Measurements from ENCODE around the gene SLC2A6. TPM values are rescaled to one million over a fixed set of nuclear protein-coding genes. Genes with fewer than 3 reads are reported as not detected.

Gene SLC2A6, protein sequence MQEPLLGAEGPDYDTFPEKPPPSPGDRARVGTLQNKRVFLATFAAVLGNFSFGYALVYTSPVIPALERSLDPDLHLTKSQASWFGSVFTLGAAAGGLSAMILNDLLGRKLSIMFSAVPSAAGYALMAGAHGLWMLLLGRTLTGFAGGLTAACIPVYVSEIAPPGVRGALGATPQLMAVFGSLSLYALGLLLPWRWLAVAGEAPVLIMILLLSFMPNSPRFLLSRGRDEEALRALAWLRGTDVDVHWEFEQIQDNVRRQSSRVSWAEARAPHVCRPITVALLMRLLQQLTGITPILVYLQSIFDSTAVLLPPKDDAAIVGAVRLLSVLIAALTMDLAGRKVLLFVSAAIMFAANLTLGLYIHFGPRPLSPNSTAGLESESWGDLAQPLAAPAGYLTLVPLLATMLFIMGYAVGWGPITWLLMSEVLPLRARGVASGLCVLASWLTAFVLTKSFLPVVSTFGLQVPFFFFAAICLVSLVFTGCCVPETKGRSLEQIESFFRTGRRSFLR
- total RNA-seq: 4.1 and 4.6 TPM in 2 replicates

DNA sequence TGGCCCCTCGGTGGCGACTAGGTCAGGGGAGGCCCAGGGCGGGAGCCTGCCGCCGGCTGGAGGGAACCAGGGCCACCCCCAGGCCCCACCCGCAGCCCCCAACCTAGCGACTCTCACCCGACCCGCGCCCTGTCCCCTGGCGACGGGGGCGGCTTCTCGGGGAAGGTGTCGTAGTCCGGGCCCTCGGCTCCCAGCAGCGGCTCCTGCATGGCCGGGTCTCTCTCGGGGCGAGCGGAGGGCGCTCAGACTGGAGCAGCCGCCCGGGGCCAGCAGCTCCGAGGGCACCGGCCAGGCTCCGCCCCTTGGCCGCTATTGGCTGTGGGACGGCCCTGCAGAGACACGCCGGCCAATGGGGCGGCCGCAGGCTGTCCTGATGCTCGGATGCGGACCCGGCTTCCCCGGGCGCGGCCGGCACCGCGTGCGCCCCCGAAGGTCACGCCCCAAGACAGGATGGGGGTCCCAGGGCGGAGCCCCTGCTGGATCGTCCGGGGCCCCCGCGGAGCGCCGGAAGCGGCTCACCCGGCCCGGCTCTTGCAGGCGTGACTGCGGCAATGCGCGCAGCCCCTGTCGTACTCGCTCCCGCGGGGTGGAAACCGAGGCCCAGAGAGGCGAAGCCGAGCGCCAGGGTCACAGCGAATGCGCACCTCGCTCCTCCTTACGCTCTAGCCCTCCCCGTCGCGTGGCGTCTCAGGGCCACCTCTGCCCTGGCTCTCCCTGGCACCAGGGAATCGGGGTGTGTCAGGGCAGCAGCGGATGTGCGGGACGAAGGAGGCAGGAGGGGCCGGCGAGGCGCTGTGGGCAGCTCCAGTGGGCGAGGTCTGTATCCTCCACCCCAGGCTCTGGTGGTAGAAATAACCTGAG lies at the start of gene SLC2A6:
SLC2A6 (minus strand) TSS at position 249 of the 861 bp plus-strand sequence; CDS start at position 209, 40 bp downstream.
- Mint-ChIP-seq H3K4me3 (peak within 1 kb of the TSS; percentile 79), H3K36me3 (ENCODE audit: low read depth) (no peaks in the 10 kb centered on the region), H3K9me3 (no peaks in the 10 kb centered on the region), H3K27ac (no peak within 1 kb of the TSS), H3K4me1 (ENCODE audit: low read depth) (peaks cover 6% of the 10 kb centered on the region), H3K27me3 (ENCODE audit: insufficient read depth) (peaks cover 13% of the 10 kb centered on the region)
- DNase-seq (ENCODE audit: low spot score): peak; percentile 82
- intact Hi-C loops (cut with micrococcal nuclease): loop anchor here (1.0 to 2.0 kb wide), 3 partner anchors 20 to 108 kb away; partner anchors contain the start of gene CACFD1

DNA sequence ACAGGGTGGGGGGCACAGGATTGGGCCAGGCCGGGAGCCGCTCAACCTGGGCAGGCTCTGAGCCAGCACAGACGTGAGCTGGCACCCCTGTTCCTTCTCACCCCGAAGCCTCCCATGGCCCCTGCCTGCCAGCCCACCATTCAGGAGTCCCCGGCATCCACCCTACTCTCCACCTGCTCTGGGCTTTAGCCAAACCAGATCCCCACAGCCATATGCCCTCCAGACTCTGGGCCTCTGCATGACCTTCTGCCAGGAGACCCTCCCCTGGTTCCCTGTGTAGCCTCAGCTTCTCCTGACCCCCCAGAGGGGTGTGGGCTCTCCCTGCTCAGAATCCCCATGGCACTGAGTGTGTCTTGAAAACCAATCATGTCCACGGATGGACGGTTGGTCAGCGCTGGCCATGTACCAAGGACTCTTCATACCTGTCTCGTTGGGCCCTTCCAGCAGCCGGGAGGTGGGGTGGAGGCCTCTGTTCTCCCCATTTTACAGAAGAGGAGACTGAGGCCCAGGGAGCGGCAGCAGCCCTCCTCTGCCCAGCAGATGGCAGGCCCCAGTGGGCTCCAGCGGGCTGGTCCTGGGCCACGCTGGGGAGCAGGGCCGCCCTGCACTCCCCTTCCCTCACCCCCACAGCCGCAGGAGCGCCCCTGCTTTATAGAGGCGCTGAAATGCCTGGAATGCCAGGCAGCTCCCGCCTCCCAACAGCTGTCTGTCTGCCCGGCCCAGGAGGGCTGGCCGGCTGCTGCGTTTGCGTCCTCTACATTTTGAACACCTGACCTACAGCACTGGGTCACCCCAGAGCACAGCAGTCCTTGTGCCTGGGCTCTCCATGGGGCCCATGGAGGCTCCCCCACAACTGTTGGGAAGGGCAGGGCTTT lies 49.3 kb upstream of the SLC2A6 start:
- intact Hi-C loops (cut with micrococcal nuclease): no loop called here
- H3K36me3 Mint-ChIP-seq (ENCODE audit: low read depth): no peaks in the 10 kb centered on the region
- DNase-seq (ENCODE audit: low spot score): no peak
- H3K4me3 Mint-ChIP-seq: no peak overlapping the region
- H3K9me3 Mint-ChIP-seq: no peaks in the 10 kb centered on the region
- peaks cover 5% of the 10 kb centered on the region for H3K27me3 Mint-ChIP-seq (ENCODE audit: insufficient read depth)
- no peak overlapping the region for H3K27ac Mint-ChIP-seq
- H3K4me1 Mint-ChIP-seq (ENCODE audit: low read depth): no peaks in the 10 kb centered on the region

DNA sequence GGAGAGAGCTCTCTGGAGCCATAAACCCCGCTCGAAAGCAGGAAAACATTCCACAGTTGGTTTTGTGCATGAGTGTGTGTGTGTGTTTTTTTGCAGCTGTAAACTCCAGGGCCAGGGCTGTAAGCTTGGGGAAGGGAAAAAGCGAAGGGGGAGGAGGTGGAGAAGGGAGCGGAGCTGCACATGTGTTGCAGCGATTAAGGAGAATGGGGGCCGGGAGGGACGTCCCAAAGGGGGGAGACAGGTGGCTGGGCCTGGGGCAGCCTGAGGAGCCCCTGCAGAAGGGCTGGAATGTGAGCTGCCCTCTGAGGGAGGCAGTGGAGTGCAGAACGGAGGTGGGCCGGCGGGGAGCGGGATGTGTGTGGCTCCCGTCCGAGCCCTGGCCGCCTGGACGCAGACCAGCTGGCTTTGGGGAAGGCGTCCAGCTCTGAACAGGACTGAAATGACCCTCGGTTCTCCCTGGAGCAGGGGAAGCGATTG lies 48.6 kb upstream of the SLC2A6 start:
- DNase-seq (ENCODE audit: low spot score): no peak
- H3K36me3 Mint-ChIP-seq (ENCODE audit: low read depth): no peaks in the 10 kb centered on the region
- H3K27ac Mint-ChIP-seq: no peak overlapping the region
- H3K4me1 Mint-ChIP-seq (ENCODE audit: low read depth): no peaks in the 10 kb centered on the region
- no peak overlapping the region for H3K4me3 Mint-ChIP-seq
- intact Hi-C loops (cut with micrococcal nuclease): no loop called here
- no peaks in the 10 kb centered on the region for H3K9me3 Mint-ChIP-seq
- peaks cover 2% of the 10 kb centered on the region for H3K27me3 Mint-ChIP-seq (ENCODE audit: insufficient read depth)

- Mint-ChIP-seq H3K27ac (no peak overlapping the region), H3K4me1 (ENCODE audit: low read depth) (no peaks in the 10 kb centered on the region), H3K4me3 (no peak overlapping the region), H3K36me3 (ENCODE audit: low read depth) (no peaks in the 10 kb centered on the region), H3K9me3 (no peaks in the 10 kb centered on the region), H3K27me3 (ENCODE audit: insufficient read depth) (peaks cover 2% of the 10 kb centered on the region)
- DNase-seq (ENCODE audit: low spot score): no peak
- intact Hi-C loops (cut with micrococcal nuclease): no loop called here
Measured at GRCh38 chr9:133526721-133527321, 47.9 kb upstream of the SLC2A6 start.

DNA sequence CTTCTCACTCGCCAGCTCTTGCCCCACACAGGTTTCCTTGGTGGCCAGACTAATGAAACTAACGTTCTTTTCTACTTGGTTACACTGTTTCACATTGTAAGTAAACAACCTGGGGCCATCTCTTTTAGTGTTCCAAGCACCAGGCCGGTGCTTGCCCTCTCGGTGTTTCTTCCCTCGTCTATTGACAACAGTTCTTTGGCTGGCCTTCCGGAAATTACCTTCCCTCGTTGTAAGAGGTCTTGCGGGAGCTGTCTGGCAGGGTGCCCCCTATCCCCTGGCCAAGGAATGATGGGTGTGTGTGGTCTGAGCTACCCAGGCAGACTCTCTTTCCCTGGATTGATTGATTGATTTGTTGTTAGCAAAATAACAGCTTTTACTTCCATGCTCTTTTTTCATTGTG lies 46.8 kb upstream of the SLC2A6 start:
- Mint-ChIP-seq H3K27ac (no peak overlapping the region), H3K36me3 (ENCODE audit: low read depth) (no peaks in the 10 kb centered on the region), H3K9me3 (no peaks in the 10 kb centered on the region), H3K4me1 (ENCODE audit: low read depth) (no peaks in the 10 kb centered on the region), H3K4me3 (no peak overlapping the region), H3K27me3 (ENCODE audit: insufficient read depth) (peaks cover 2% of the 10 kb centered on the region)
- intact Hi-C loops (cut with micrococcal nuclease): no loop called here
- DNase-seq (ENCODE audit: low spot score): no peak

GRCh38 chr9:133524679-133525228 lies 45.9 kb upstream of the SLC2A6 start, which contains the start of gene MYMK:
Gene MYMK (minus strand): TSS chr9:133524959. CDS start chr9:133524844, 115 bp downstream.
- Mint-ChIP-seq H3K4me1 (ENCODE audit: low read depth) (no peaks in the 10 kb centered on the region), H3K4me3 (no peak within 1 kb of the TSS), H3K27me3 (ENCODE audit: insufficient read depth) (peaks cover 2% of the 10 kb centered on the region), H3K27ac (no peak within 1 kb of the TSS), H3K9me3 (no peaks in the 10 kb centered on the region), H3K36me3 (ENCODE audit: low read depth) (no peaks in the 10 kb centered on the region)
- DNase-seq (ENCODE audit: low spot score): no peak
- intact Hi-C loops (cut with micrococcal nuclease): no loop called here

DNA sequence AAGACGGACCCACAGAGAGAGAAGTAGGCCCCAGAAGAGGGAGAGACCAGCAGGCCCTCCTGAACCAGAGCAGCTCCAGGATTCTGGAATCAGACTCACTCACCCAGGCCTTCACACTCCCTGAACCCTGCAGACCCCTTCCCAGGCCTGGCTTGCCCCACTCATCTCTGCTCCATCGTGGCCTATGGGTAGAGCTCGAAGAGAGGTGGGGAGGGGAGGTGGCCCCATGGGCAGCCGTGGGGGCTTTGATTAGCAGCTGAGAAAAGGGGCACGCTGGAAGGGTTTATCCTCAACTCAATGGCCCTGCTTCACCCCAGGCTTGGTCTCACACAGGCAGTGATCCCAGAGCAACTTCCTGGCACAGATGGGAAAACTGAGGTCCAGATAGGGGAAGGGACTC lies 45.2 kb upstream of the SLC2A6 start:
- Mint-ChIP-seq H3K27ac (no peak overlapping the region), H3K36me3 (ENCODE audit: low read depth) (no peaks in the 10 kb centered on the region), H3K4me3 (no peak overlapping the region), H3K27me3 (ENCODE audit: insufficient read depth) (peaks cover 2% of the 10 kb centered on the region), H3K9me3 (no peaks in the 10 kb centered on the region), H3K4me1 (ENCODE audit: low read depth) (no peaks in the 10 kb centered on the region)
- no peak for DNase-seq (ENCODE audit: low spot score)
- intact Hi-C loops (cut with micrococcal nuclease): no loop called here

DNA sequence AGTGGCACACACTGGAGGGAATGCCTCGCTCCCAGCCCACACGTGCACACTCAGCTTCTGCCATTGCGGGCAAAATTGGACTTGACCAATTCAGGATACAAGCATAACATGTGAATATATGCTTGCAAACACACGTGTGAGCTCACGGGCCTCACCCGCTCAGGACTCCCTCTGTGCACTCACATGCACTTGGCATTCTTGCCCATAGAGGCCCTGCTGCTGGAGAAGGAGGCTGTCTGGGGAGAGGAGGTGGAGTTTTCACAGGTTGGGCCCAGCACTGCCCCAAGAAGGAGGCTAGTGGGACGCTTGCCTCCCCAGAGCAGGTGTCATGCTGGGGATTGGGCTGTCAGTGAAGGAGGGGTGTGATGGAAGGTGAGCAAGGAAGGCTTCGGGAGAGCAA lies 44.2 kb upstream of the SLC2A6 start:
- H3K4me1 Mint-ChIP-seq (ENCODE audit: low read depth): no peaks in the 10 kb centered on the region
- no peaks in the 10 kb centered on the region for H3K9me3 Mint-ChIP-seq
- no peak overlapping the region for H3K27ac Mint-ChIP-seq
- H3K4me3 Mint-ChIP-seq: no peak overlapping the region
- H3K36me3 Mint-ChIP-seq (ENCODE audit: low read depth): no peaks in the 10 kb centered on the region
- H3K27me3 Mint-ChIP-seq (ENCODE audit: insufficient read depth): peaks cover 2% of the 10 kb centered on the region
- intact Hi-C loops (cut with micrococcal nuclease): no loop called here
- DNase-seq (ENCODE audit: low spot score): no peak

- Mint-ChIP-seq H3K4me1 (ENCODE audit: low read depth) (no peaks in the 10 kb centered on the region), H3K27me3 (ENCODE audit: insufficient read depth) (peaks cover 2% of the 10 kb centered on the region), H3K36me3 (ENCODE audit: low read depth) (no peaks in the 10 kb centered on the region), H3K4me3 (no peak overlapping the region), H3K27ac (no peak overlapping the region), H3K9me3 (no peaks in the 10 kb centered on the region)
- intact Hi-C loops (cut with micrococcal nuclease): no loop called here
- DNase-seq (ENCODE audit: low spot score): no peak
Measured at GRCh38 chr9:133522073-133522910, 43.4 kb upstream of the SLC2A6 start.

DNA sequence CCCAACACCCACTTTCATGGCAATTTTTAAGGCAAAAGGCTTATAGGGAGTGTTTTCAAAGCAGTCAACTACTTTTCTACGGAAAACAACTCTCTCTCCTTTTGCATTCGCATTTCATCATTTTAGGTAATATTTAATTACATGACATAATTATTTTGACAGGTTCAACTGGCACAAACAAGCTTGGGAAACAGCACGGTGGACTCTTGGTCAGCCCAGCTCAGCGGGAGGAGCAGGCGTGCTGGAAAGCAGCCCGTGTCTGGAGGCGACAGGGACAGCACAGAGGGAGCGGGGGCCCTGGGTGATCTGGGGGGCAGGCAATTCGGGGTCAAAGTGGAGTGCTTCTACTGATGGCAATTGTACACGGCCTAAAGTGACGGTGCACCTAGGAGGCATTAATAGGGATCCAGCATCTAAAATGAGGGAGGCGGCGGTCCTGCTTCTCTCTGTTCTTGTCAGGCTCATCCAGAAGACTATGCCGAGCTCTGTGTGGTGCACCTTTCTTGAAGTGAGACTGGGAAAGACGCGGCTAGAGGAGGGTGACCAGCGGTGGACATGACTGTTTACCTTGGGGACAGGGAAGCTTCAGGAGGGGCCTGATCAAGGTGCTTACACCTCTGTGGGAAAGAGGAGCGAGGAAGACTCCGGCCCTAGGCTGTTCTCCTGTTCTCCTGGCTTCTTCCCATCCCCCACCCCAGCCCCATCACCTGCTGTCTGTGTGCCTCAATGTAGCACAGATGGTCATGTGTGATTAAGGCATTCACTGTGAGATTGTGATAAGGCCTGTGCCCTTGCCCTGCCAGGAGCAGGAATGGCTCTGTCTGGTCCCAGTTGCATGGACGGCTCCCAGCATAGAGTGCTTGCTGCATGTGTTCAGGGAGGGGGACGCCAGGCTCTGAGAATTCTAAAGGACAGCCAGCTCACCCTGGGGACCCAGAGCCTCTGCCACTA lies 42.5 kb upstream of the SLC2A6 start:
- no peaks in the 10 kb centered on the region for H3K4me1 Mint-ChIP-seq (ENCODE audit: low read depth)
- no peak for DNase-seq (ENCODE audit: low spot score)
- intact Hi-C loops (cut with micrococcal nuclease): no loop called here
- H3K27ac Mint-ChIP-seq: no peak overlapping the region
- no peak overlapping the region for H3K4me3 Mint-ChIP-seq
- no peaks in the 10 kb centered on the region for H3K36me3 Mint-ChIP-seq (ENCODE audit: low read depth)
- H3K9me3 Mint-ChIP-seq: no peaks in the 10 kb centered on the region
- peaks cover 2% of the 10 kb centered on the region for H3K27me3 Mint-ChIP-seq (ENCODE audit: insufficient read depth)
